Activated CD4-positive, alpha-beta T cell treated with anti-CD3 and anti-CD28 coated beads, Interleukin-10, Interleukin-2, amounts not matched to agents 100 ng/mL and 50 ng/mL, durations not matched to agents 16 hours and 8 hours (primary cell): Measurements from ENCODE around the gene PDGFRA.
"Not testable (repeated sequence)": the region's sequence is repeated elsewhere in the genome, so short reads cannot be mapped to it uniquely, and the experiment has no call there.

Experiments
- DNase-seq: peaks from one replicate; pipeline ENCODE4 v3.0.0-alpha.2; 2020

Gene PDGFRA

DNA sequence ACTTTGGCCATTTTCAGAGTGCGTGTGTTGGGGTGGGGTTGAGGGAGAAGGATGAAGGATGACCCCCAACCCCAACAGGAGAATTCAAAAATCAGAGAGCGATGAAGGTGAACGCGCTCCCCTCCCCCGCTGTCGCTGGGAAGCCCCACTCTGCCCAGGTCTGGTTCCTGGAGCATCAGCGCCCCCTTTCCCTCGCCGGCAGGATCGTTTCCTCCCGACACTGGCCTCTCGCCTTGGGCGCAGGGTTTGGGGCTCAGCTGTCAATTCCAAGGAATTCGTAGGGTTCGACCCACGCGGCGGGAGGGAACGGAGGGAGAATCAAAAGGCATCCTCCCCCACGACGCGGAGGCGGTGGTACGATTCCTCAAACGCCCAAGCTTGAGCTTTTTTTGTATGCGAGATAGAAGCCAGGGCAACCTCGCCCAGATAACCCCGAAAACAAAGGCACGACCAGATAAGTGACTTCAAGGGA is 1.0 kb upstream of the PDGFRA start:
- DNase-seq, result peak; percentile 48

DNA sequence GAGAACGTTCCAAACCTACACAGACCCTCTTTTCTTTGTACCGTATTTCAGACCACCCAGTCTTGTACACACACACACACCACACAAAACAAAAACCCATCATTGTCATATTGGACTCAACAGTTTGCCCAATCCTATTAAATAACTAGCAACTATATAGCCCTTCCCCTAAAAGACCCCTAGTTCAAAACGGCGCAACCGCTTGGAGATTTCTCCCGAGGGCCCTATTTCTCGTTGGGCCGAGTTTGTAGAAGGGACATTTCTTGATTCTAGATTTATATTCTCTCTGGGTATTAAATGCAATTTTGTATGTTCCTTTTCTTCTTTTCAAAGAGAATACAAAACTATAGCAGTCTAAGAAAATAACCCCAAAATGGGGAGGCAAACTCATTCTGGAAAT is 547 bp upstream of the PDGFRA start:
- no peak for DNase-seq

DNA sequence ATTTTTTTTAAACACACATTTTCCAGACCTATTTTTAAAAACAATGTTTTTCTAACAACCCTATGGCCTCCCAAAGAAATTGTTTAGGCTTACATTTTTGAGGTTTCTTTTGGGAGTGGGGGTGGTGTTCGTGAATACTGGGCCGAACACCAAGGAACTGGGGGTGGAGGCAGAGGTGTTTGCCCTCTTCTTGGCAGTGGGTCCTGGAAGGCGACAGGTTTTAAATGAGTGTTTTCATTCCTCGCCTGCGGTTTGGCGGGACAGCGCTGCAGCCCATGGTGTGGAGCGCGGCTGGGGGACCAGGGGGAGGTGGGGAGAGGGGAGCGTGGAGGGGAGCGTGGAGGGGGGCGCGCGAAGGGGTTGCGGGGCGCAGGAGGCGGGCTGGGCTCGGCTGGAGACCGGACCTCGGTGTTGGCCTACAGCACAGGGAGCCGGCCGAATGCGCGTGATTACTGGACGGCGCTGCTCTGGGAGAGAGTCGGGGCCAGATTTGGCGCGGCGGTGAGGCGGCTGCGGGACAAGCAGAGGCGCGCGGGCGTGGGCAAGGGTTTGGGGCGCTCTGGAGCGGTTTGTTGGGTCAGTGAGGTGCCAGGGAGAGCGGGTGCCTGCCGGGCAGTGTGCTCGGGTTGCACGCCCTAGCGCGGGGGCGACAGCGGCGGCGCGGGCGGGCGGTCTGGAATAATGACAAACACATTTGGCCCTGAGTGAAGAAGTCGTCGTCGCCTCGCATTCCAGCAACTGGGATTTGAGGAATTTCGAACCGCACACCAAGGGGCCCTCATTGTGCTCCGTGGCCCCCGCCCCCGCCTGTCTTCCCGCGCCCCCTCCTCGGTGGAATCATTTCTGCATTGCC is 764 bp downstream of the PDGFRA start:
- no peak for DNase-seq

DNA sequence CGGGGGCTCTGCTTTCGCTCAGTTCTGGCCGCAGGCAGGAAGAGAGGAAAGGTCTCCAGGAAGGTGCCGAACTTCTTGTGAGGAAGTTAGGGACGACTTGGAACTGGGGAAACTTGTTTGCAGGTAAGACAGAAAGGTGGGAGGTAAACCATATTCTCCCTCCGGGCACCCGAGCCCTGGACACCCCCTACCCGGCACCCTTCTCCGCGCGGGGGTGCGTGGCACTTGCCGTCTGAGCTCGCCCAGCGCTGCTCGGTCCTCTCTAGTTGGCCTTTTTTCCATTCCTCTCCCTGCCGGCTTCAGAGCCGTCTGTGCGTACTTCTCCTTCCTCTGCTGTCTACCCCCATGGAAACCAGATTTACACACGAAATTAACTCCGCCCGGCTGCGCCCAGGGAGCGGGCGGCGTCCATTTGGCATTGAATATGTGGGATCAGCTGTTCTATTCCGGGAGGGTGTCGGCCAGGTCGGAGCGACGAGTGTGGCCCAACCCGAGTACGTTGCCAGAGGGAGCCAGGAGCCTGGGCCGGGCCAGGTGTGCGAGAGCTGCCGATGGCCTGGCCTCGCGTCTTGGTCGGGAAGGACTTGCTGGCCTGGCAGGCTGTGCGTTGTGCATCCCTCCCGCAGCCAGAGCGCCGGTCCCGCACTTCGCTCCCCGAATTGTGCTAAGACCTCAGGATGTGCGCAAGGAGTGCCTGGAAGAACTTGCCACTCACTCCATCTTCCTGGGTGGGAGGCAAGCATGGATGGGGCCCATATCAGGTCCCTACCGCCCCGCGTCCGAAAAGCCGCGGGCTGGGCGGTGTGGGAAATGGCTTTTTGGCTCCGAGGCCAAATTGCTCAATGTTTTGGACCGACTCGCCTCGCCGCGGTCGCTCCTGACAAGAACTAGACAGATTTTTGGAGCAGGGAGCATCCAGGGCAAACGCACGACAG is 1.7 kb downstream of the PDGFRA start:
- no peak for DNase-seq

DNA sequence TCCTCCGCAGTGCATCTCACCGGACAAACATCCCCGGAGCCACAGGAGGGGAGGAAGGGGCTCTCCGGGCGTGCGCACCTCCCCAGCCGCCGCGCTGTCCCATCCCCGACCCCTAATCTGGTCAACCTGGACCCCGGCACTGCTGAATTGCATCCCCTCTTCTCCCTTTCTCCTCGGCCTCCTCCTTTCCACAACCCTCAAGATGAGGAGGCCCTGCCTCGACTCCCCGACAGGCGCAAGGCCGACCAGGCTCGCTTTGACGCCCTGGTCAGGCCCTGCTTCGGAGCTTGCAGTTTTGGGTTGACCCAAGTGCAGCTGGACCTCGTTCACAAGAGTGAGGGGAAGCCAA is 2.3 kb downstream of the PDGFRA start:
- DNase-seq, result no peak

DNA sequence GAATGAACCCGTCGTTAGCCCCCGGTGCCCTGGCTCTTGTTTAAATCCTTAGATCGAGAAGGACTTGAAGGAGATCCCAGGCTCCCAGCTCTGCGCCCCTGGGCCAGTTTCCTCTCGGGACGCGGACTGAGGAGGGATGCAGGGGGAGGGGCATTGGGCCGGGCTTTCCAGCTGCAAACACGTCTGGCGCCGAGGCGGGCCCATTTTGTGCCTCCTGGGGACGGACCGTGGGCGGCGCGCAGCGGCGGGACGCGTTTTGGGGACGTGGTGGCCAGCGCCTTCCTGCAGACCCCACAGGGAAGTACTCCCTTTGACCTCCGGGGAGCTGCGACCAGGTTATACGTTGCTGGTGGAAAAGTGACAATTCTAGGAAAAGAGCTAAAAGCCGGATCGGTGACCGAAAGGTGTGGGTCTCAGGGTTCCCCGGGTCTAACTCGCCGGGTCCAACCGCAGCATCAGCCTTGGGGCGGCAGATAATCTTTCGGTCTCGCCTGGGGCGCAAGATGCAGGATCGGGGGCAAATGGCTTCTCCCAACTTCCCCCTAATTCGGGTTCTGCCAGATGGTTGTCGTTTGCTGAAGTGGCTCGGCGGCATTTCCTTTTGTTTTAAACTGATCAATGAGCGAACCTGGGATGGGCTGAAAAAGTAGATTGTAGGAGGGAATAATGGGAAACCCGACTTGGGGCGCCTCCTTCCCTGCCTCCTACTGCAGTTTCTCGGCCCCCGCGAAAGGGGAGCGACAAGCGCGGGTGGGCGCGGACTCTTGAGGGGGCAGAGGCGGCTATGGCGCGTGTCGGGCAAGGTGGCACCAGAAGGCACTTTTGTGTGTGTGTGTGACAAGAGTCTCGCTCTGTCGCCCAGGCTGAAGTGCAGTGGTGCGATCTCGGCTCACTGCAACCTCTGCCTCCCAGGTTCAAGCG is 2.9 kb downstream of the PDGFRA start:
- DNase-seq, result no peak

DNA sequence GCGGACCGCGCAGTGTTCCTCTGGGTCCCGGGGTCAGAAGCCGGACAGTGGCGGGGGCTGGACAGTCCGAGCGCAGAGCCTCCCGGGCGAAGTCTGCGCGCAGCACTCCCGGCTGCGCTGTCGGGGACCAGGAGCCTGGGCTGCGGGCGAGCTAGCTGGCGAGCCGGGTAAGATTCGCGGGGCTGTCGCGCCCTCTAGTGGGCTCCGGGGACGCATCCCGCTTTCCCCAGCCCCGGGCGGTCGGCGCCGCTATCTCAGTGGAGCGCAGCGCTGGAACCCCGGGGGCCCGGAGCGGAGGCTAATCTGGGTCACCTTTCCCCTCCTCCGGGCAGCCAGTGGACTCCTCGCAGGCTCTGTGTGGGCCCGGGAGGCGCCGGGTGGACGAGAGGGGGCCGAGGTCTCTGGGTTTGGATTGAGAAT is 4.2 kb downstream of the PDGFRA start:
- DNase-seq, result peak; percentile 87

DNA sequence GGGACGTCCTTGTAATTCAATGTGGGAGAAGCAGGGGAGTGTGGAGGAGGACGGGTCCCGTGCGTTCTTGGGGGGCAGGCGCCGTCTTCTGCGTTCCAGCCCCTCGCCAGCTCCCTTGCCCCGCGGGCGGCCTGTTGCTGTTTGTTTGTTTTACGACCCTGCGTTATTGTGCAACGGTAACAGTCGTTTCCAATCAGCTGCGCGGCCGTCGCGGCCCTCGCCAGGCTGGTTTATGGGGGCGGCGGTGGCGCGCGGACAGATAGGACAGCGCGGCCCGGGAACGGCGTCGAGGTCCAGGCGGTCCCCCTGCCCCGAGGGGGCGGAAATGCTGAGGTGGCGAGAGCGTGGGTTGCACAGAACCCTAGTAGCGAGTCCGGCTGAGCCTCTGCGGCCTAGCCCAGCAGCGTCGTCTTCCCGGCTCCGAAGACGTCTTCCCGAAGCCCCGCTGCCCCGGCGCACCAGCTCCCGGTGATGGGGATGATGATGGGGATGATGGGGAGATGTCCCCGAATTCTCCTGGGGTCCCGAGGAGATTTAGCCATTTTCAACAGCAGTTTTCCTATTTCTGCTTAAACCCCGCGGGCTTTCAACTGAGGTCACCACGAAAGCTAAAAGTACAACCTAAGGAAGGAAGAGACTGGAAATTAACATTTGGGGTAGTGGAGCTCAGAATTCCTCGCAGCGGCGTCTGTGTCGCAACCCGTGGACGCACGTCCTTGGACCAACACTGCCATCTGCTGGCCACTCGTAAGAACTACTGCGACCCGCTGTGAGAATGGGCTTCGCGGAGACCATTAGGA is 4.8 kb downstream of the PDGFRA start:
- DNase-seq, result peak; percentile 69

DNA sequence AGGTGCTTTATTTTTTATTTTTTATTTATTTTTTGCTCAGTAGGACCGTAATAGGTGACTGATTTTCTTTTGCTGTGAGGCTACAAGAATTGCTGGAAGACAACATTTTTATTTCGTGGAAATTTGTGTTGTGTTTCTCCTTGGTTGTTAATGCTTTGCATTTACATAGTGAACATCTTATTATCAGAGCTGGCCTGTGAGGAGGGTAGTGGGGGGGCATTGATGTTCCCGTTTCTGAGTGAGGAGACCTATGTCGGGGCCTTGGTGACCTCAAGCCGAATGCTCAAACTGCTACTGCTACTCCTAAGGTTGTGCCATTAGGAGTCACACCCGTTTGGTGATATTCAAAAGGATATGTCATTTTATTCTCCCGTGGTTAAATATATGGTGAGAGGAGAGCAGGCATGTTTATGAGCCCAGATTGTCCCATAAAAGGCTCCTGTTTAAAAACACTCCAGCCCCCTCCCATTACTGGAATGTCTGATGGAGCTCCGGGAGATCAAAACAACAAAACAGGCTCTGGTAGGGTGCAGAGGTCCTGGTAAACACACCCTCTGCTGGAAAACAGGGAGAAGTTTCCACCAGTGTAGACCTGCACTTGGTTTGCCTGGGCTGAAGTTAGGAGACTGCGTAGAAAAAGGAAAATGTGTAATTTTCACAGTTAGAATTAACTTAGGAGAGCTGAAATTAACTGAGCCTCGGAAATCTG is 5.6 kb downstream of the PDGFRA start:
- DNase-seq, result no peak

DNA sequence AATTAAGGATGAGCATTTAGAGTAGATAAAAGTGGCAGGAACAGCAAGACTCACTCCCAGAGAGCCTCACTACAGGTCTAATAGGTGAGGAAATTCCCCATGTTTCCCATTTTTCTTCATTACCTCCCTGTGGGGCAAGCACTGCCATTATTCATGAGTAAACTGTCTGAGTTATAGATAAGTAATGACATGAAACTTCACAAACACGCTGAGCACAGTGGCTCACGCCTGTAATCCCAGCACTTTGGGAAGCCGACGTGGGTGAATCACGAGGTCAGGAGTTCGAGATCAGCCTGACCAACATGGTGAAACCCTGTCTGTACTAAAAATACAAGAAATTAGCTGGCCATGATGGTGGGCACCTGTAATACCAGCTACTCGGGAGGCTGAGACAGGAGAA is 7.2 kb downstream of the PDGFRA start:
- not testable (repeated sequence) for DNase-seq

DNA sequence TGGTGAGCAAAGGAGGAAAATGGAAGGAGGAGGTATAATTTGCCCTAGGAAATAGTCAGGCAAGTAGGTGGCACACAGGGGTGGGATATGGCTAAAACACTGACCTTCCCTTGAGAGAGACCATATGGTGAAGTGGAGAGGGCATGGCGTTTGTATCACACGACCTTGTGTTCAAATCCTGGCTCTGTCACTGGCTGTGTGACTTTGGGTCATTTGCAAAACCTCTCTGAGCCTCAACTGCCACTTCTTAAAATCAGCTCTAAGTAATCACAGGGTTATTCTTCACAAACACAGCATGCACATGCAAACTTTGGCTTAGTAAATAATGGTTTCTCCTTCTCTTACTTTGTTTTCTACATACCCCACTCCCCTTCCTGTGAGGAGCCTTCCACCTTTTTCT is 8.7 kb downstream of the PDGFRA start:
- no peak for DNase-seq

DNA sequence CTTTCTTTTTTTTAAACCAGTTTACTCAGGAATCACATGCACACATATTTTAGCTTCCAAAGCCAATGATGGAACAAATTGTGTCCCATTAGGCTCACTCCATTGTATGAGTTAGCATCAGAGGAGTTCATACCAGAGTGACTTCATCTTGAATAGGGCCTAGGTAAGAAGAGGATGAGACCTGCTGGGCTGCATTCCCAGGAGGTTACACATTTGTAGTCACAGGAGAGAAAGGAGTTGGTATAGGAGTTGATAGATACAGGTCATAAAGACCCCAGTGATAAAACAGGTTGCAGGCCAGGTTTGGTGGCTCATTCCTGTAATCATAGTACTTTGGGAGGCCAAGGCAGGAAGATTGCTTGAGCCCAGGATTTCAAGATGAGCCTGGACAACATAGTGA is 9.3 kb downstream of the PDGFRA start:
- DNase-seq, result no peak

DNA sequence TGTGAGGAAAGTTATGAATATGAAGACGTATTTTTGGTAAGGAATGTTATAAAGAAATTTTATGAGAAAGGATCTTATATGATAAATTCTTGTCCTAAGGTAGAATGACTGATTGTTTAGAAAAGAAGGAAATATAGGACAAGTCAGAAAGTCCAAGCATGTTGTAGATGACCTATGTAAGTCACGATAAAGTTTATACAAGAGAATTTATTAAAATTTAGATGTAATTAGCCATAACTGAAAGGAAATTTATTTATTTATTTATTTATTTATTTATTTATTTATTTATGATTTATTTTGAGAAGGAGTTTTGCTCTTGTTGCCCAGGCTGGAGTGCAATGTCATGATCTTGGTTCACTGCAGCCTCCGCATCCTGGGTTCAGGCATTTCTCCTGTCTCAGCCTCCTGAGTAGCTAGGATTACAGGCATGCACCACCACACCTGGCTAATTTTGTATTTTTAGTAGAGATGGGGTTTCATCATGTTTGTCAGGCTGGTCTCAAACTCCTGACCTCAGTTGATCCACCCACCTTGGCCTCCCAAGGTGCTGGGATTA is 12.3 kb downstream of the PDGFRA start:
- DNase-seq, result not testable (repeated sequence)

DNA sequence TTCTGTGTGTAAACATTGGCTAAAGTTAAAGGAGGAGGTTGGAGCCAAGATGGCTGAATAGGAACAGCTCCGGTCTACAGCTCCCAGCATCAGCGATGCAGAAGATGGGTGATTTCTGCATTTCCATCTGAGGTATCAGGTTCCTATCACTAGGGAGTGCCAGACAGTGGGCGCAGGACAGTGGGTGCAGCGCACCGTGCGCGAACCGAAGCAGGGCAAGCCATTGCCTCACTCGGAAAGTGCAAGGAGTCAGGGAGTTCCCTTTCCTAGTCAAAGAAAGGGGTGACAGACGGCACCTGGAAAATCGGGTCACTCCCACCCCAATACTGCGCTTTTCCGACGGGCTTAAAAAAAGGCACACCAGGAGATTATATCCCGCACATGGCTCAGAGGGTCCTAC is 14.4 kb downstream of the PDGFRA start:
- DNase-seq, result not testable (repeated sequence)

DNA sequence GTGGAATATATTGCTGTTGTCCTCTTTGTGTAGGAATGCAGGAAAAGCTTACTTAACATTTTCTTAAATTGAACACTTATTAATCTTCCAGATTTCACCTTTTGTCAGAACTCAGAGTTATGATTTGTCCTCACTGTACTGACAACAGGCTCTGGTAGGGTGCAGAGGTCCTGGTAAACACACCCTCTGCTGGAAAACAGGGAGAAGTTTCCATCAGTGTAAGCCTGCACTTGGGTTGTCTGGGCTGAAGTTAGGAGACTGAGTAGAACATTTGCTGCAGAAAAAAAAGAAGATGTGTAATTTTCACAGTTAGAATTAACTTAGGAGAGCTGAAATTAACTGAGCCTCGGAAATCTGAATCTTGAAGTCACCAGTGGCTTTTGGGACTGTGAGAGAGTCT is 23.2 kb downstream of the PDGFRA start:
- DNase-seq, result not testable (repeated sequence)

DNA sequence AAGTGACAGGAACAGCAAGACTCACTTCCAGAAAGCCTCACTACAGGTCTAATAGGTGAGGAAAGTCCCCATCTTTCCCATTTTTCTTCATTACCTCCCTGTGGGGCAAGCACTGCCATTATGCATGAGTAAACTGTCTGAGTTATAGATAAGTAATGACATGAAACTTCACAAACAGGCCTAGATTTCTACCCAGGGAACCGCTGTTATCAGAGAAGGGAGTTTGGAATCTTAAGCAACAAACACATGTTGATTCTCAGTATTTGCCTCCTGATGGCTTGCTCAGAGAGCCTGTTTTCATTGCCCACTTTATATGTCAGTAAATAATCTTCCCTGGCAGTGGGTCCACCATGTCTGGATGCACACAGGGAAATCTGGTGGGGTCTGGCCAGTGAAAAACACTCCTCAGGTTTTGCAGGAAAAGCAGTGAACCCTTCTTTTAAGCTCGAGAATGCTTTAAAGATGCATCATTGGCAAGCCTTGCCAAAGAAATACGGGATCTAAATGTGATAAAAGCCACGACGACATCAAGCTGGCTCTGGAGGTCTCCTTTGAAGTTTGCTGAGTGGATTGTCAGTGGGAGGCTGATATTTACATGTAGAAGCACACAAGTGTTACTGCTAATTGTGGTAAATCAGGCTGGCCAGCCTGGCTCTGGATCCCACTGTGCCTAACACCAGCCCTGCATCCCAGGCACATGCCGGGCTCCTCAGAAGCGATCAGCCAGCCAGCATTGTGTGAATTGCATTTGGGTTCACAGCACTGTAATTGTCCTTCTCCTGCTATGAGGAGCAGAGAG is 25.2 kb downstream of the PDGFRA start:
- no peak for DNase-seq

DNA sequence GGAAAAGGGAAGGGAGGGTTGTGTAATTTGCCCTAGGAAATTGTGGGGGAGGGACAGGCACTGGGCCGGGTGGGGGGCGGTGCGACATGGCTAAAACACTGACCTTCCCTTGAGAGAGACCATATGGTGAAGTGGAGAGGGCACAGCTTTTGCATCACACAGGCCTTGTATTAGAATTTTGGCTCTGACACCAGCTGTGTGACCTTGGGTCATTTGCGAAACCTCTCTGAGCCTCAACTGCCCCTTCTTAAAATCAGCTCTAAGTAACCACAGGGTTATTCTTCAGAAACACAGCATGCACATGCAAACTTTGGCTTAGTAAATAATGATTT is 25.8 kb downstream of the PDGFRA start:
- no peak for DNase-seq

DNA sequence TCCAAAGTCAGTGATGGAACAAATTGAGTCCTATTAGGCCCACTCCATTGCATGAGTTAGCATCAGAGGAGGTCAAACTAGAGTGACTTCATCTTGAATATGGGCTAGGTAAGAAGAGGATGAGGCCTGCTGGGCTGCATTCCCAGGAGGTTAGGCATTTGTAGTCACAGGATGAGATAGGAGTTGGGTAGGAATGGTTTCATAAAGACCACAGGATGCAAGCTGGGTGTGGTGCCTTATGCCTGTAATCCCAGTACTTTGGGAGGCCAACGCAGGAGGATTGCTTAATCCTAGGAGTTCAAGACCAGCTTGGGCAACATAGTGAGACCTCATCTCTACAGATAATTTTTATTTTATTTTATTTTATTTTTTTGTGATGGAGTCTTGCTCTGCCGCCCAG is 26.8 kb downstream of the PDGFRA start:
- no peak for DNase-seq

DNA sequence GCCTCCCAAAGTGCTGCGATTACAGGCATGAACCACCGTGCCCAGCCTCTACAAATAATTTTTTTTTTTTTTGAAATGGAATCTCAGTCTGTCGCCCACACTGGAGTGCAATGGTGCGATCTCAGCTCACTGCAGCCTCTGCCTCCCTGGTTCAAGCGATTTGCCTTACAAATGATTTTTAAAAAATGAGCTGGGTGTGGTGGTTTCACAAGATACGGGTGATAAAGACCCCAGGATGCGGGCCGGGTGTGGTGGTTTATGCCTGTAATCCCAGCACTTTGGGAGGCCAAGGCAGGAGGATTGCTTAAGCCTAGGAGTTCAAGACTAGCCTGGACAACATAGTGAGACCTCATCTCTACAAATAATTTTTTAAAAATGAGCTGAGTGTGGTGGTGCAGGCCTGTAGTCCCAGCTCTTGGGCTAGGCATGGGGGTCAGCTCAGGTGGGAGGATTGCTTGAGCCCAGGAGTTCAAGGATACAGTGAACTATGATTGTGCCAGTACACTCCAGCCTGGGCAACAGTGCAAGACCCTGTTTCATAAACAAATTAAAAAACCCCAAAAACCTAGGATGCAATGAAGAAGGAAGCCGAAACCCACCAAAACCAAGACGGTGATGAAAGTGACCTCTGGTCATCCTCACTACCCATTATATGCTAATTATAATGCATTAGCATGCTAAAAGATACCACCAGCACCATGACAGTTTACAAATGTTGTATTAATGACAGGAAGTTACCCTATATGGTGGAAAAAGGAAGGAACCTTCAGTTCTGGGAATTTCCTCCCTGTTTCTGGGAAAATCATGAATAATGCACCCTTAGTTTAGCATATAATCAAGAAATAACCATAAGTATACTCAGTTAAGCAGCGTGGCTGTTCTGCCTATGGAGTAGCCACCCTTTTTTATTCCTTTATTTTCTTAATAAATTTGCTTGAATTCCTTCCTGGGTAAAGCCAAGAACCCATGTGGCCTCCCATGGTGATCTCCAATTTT is 27.7 kb downstream of the PDGFRA start:
- DNase-seq, result no peak
